HG03097 (cell line): ENCODE data around the gene IGFL4.

Experiments used
- ATAC-seq: cut with Tn5 transposase; IDR thresholded peaks from one replicate; pipeline ENCODE4 v1.9.1; 2021; ENCODE audit not compliant: unreplicated experiment, low FRiP score

Gene IGFL4

DNA sequence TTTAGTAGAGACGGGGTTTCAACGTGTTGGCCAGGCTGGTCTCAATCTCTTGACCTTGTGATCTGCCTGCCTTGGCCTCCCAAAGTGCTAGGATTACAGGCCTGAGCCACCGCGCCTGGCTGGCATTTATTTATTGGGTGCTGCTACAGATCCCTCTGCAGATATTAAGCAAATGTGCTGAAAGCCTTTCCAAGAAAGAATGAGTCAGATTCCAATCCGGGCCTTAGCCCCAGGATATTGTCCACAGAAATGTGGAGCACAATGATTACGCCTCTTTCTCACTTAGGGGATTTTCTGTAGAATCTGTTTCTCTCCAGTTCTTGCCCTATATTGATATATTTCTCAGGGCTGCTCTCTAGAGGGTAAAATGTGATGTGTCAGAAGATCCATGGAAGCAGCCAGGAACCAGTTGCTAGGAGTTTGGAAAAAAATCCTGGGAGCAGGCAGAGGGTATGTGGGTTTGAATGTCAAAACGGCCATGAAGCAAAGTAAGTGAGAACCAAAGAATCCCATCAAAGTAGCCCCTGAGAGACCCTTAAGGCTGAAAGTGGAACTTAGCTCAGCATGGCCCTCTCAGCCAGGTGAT lies 24.8 kb upstream of the IGFL4 start:
- ATAC-seq: no peak

GRCh38 chr19:46063201-46063600 lies 22.4 kb upstream of the IGFL4 start:
- ATAC-seq: no peak

DNA sequence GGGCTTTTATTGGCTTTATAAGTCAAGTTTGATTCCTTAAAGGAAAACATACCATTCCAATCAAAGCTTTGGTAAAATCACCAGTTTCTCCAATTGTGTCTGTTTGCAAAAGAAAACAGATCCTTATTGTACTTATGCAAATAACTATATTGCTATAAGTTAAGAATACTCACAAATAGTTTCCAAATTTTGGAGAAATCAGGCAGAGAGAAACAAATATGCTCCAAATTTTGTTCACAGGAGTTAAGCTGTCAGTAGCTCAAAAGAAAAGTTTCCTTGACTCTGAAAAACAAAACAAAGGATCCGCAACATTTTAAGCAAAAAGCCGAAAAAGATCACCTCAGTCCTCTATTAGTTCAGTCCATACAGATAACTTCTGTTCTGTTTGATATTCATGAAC lies 19.2 kb upstream of the IGFL4 start:
- no peak for ATAC-seq

- ATAC-seq: no peak
Measured at GRCh38 chr19:46058778-46059177, 18.0 kb upstream of the IGFL4 start.

DNA sequence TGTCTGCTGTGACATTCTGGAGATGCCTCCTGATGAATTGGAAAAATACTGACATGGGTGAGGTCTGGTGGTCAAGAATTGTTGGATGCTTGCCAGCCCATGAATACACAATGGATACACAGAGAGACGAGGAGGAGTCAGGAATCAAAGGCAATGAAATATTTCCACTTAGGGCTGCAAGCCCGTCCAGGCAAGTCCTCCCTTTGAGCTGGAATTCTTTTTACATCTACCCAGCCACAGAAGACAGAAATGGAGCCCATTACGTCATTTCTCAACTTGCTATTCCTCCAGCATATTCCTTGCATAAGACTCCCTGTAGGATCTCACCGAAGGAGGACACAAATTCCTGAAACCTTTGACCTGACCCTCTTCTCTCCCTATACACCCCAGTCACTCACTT lies 15.7 kb upstream of the IGFL4 start:
- no peak for ATAC-seq

DNA sequence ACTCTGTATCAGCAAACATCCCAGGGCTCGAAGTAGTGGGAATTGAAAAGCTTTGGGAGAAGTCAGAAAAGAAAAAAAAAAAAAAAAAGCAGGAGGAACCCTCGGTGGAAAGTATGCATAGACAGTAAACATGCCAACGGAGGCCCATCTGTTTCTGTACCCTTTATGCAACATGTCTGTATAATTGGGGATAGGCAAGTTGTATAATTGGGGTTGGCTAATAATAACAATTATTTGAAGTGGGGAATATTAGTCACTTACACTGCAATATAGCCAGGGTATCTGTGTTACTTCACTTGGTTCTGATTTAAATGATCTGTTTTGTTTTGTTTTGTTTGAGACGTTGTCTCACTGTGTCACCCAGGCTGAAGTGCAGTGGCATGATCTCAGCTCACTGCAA lies 12.1 kb upstream of the IGFL4 start:
- no peak for ATAC-seq

GRCh38 chr19:46049597-46049996 lies 8.8 kb upstream of the IGFL4 start:
- ATAC-seq: no peak

DNA sequence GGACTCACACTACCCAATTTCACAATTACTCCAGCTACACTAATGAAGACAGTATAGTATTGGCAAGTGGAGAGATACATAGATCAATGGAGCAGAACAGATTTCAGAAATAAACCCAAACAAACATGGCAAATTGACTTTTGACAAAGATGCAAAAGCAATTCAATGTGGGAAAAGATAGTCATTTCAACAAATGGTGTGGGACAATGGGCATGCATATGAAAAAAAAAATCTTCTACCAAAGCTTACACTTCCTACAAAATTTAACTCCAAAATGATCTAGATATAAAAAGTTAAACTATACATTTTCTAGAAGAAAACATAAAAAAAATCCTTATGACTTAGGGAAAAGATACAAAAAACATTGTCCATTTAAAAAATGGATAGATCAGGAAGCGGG lies 2.7 kb upstream of the IGFL4 start:
- no peak for ATAC-seq

GRCh38 chr19:46042252-46042883 lies 1.6 kb upstream of the IGFL4 start:
- no peak for ATAC-seq

DNA sequence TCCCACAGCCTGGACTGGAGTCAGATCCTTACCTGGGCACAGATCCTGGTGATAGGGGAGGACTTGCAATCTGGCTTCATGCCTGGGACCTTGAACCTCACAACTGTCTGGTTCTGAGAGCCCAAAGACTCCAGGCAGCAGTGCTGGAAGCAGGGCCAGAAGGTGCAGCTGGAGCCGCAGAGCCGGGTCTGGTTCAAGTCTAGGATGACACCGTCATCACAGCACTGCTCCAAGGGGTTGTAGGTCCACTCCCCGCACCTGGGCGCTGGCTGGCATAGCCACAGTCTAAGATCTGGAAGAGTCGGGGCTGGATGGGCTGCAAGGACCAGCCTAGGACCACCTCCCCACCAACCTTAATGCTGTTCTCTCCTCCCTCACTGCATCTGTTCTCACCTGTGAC lies 677 bp downstream of the IGFL4 start:
- ATAC-seq: no peak

- no peak for ATAC-seq
Measured at GRCh38 chr19:46036744-46037128, 4.1 kb downstream of the IGFL4 start.

DNA sequence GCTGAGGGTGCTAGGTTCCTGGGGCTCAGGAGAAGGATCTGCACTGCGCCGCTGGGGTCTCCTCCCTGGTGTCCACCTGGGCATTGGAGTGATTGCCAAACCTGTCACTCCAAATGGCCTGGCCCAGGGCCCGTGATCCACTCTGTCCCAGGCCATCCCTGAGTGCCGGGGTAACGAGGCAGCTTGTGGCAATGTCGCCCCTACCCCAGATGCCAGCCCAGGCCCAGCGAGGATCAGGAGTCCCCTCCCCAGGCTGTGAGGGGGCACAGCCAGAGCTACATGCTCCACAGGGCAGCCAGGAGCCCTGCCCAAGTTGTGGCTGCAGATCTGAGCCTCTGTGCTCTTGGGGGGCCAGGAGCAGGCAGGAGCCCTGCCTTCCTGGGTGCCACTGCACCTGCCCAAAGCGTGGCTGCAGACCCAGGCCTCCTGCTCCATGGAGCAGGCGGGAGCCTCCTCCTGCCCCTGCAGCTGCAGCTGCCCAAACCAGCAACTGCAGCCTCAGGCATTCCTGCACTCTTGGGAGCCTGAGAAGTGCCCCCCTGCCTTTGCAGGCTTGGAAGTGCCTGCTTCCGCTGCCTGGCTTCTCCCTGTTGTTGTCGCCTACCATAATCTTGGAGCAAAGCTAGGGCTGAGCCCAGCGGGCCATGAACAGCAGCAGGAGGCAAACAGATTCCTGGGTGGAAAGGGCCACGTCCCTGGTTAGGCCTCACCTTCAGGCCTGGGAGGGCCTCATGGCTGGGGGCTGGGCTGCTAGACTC lies 4.6 kb downstream of the IGFL4 start:
- no peak for ATAC-seq

GRCh38 chr19:46035546-46035945 lies 5.3 kb downstream of the IGFL4 start:
- no peak for ATAC-seq

- ATAC-seq: no peak
Measured at GRCh38 chr19:46033401-46033800, 7.4 kb downstream of the IGFL4 start.

DNA sequence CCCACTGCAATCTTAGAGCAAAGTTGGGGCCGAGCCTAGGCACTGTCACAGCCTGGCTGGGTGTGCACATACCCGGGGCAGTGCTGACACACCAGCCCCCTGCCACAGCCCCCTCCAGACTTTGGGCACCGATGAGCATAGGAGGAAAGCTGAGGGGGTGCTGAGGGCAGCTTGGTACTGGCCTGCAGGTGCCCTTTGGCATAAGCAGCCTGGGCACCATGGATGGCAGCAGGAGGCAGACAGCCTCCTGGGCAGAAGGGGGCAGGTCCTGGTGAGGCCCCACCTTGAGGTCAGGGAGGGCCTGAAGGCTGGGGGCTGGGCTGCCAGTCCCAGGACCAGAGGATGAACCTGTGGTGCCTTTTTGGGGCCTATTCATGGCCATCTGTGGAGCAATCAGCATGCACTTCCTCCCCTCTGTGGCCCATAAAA lies 8.2 kb downstream of the IGFL4 start:
- ATAC-seq: no peak

GRCh38 chr19:46031781-46032596 lies 8.8 kb downstream of the IGFL4 start:
- ATAC-seq: no peak

GRCh38 chr19:46030812-46031550 lies 9.8 kb downstream of the IGFL4 start:
- no peak for ATAC-seq

- no peak for ATAC-seq
Measured at GRCh38 chr19:46025835-46026234, 15.0 kb downstream of the IGFL4 start.

DNA sequence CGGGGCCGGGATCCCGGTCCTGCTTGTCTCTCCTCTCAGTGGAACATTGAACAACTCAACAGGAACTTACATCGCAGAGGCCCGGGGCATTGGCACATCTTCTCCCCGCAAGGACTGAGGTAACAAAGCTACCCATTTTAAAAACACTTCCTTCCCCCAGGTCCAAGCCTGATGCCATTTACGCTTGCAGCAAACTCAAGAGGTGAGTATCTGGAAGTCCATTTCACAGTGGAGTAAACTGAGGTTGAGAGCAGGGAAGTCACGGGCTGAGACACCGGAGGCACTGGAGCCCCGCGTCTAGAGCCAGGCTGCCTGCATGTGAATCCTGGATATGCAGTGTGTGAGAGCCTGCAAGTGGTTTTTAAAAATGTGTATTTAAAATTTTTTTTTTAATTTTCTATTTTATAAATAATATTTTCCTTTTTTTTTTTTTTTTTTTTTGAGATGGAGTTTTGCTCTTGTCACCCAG lies 17.5 kb downstream of the IGFL4 start:
- ATAC-seq: no peak
